Activated T-helper 1 cell treated with anti-CD3 and anti-CD28 coated beads, Interleukin-12 subunit alpha, Interleukin-12 subunit beta, Interleukin-2, Interleukin-4 antibody, amounts not matched to agents 30 ng/mL and 10 ng/mL and 1 ng/mL, durations not matched to agents 14 hours and 24 hours and 36 hours (primary cell): ENCODE results near the gene TCEA2. TPM values are rescaled to one million over a fixed set of nuclear protein-coding genes. Genes with fewer than 3 reads are reported as not detected.
A peak's percentile ranks its signal among the peaks of the same experiment; 100 is the strongest.

Experiments
- DNase-seq: peaks from one replicate; pipeline ENCODE4 v3.0.0; 2021; ENCODE audit warnings: low spot score
- H3K27ac Mint-ChIP-seq: one replicate; pipeline ENCODE4 v1.8.0; 2021; ENCODE audit warnings: mild to moderate bottlenecking, mixed read lengths
- H3K27me3 Mint-ChIP-seq: one replicate; pipeline ENCODE4 v1.8.0; 2022; ENCODE audit warnings: mild to moderate bottlenecking, moderate library complexity, mixed read lengths; ENCODE audit not compliant: insufficient read depth
- H3K36me3 Mint-ChIP-seq: one replicate; pipeline ENCODE4 v1.8.0; 2021; ENCODE audit warnings: low read depth, mixed read lengths
- H3K4me1 Mint-ChIP-seq: one replicate; pipeline ENCODE4 v1.8.0; 2021; ENCODE audit warnings: low read depth, mixed read lengths
- H3K4me3 Mint-ChIP-seq: one replicate; pipeline ENCODE4 v1.8.0; 2021; ENCODE audit warnings: mild to moderate bottlenecking, moderate library complexity, mixed read lengths
- H3K9me3 Mint-ChIP-seq: one replicate; pipeline ENCODE4 v1.8.0; 2021; ENCODE audit warnings: mixed read lengths
- intact Hi-C: fragments of 100-400 bp; cut with micrococcal nuclease; formaldehyde crosslinking; loops from one replicate; pipeline ENCODE4 v1.15.1; 2024
- total RNA-seq: library from RNA; stranded (reverse); gene quantifications from 2 replicates; pipeline ENCODE4 v1.2.3, GENCODE V29; 2022

TCEA2 gene
- total RNA-seq, 1 donor from 2014 or later, result 33.8 TPM

DNA sequence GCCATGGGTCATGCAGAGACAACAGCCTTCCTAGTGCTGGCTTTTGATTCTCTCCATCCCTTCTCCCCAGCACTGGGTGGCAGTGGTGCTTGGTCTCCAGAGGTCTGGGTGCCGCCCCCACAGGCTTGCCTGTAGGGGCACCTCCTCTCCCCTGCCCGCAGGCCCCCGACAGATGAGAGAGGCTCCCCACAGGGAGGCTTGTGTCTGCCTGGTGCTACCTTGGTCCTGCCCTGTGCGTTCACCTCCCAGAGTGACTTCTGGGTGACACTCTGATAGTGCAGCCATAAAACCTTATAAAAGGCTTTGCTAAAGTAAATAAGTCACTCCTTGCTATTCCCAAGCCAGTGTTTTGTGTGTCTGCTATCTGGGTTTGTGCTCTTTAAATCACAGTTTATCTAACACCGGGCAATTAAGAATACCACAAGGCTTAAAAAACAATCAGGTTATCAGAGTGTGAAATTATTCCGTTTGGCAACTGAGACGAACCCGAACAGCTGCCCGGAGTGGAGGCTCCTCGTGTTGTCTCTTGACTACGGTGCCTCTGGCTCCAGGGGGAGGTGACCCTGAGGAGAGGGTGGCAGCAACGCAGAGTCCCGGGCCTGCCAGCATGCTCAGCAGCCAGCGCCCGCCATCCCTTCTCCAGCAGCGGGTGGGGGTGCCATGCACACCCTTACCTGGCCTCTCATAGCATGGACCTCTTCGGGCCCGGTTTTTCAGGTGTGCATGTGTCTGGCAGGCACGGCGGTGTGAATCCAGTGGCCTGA is 32.4 kb upstream of the TCEA2 start:
- DNase-seq, result no peak
- H3K9me3 Mint-ChIP-seq, result no peaks in the 10 kb centered on the region
- peaks cover 34% of the 10 kb centered on the region for H3K36me3 Mint-ChIP-seq
- H3K27me3 Mint-ChIP-seq, result no peaks in the 10 kb centered on the region
- peaks cover 22% of the 10 kb centered on the region for H3K4me1 Mint-ChIP-seq
- no peak overlapping the region for H3K27ac Mint-ChIP-seq
- no peak overlapping the region for H3K4me3 Mint-ChIP-seq
- intact Hi-C loops, result loop anchor here (2.0 kb wide), 1 partner anchor 42 kb away; no protein-coding TSS in a partner anchor

DNA sequence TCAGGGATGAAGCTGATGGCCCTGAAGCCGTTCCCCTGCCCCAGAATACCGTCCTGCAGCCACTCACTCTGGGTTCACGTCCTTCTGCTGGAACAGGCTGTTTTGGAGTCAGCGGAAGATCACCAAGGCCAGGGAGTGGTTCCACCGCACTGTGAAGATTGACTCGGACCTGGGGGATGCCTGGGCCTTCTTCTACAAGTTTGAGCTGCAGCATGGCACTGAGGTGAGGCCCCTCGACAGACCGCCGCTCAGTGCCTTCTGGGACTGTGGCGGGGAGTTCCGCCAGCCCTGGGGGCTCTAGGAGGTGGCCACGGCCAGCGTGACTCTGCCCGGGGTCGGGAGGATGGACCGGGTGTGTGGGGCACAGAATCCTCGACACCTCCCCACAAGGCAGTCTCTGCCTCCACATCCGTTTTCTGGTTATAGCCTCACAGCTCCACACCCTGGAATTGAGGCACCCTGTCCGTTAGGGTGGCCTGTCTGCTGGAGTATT is 31.1 kb upstream of the TCEA2 start:
- no peak overlapping the region for H3K27ac Mint-ChIP-seq

DNA sequence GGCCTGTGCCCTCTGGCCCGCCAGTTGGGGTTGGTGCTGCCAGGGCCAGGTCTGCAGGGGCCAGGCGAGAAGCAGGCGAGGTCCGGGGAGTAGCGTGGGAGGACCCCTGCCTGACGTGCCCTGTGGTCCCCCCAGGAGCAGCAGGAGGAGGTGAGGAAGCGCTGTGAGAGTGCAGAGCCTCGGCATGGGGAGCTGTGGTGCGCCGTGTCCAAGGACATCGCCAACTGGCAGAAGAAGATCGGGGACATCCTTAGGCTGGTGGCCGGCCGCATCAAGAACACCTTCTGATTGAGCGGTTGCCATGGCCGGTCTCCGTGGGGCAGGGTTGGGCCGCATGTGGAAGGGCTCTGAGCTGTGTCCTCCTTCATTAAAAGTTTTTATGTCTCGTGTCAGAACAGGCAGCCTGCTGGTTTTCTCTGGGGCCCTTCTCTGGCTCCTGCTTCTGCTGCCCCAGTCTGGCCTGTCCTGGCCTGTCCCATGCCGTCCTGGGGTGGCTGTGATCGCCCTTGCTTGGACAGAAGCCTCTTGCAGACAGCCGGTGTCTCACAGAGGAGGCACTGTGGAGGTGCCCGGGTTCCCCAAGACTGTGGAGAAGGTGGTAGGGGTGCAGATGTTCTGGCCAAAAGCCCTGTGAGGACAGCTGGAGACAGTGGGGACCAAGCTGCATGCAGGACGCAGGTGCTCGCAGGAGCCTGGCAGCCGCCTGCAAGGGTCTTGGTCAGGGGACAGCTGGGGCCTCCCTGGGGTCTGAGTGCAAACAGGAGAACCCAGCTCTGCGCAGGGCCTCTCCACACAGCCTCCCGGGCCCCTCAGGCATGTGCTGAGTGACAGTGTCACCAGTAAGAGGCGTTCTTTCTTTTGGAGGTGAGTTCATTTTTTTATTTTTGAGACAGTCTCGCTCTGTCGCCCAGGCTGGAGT is 30.0 kb upstream of the TCEA2 start:
- no peak for DNase-seq
- peaks cover 27% of the 10 kb centered on the region for H3K36me3 Mint-ChIP-seq
- peak overlapping the region; percentile 61 for H3K27ac Mint-ChIP-seq
- H3K4me1 Mint-ChIP-seq, result peaks cover 37% of the 10 kb centered on the region
- no peaks in the 10 kb centered on the region for H3K9me3 Mint-ChIP-seq
- intact Hi-C loops, result no loop called here
- no peak overlapping the region for H3K4me3 Mint-ChIP-seq
- no peaks in the 10 kb centered on the region for H3K27me3 Mint-ChIP-seq

More for the DNA sequence above, 31.1 kb upstream of the TCEA2 start:
- Mint-ChIP-seq H3K27me3 (no peaks in the 10 kb centered on the region), H3K4me3 (no peak overlapping the region), H3K4me1 (peaks cover 28% of the 10 kb centered on the region), H3K9me3 (no peaks in the 10 kb centered on the region), H3K36me3 (peaks cover 29% of the 10 kb centered on the region)
- intact Hi-C loops, result loop anchor here (2.0 kb wide), 1 partner anchor 43 kb away; no protein-coding TSS in a partner anchor
- no peak for DNase-seq

GRCh38 chr20:64033981-64034493 is 29.0 kb upstream of the TCEA2 start:
- intact Hi-C loops, result no loop called here
- Mint-ChIP-seq H3K4me3 (no peak overlapping the region), H3K27ac (peak overlapping the region; percentile 98), H3K27me3 (no peaks in the 10 kb centered on the region), H3K9me3 (no peaks in the 10 kb centered on the region), H3K36me3 (peaks cover 24% of the 10 kb centered on the region), H3K4me1 (peaks cover 37% of the 10 kb centered on the region)
- no peak for DNase-seq

- Mint-ChIP-seq H3K4me3 (peak overlapping the region; percentile 79), H3K36me3 (peaks cover 21% of the 10 kb centered on the region), H3K9me3 (no peaks in the 10 kb centered on the region), H3K27me3 (peaks cover 3% of the 10 kb centered on the region), H3K27ac (peak overlapping the region; percentile 98), H3K4me1 (peaks cover 47% of the 10 kb centered on the region)
- peak; percentile 59 for DNase-seq
- intact Hi-C loops, result loop anchor here (1.0 to 5.0 kb wide), 3 partner anchors 42 to 497 kb away; partner anchors contain the start of gene RGS19
These were observed 27.7 kb upstream of the TCEA2 start for GRCh38 chr20:64035066-64035932.

- no peak for DNase-seq
- Mint-ChIP-seq H3K4me3 (peak within 1 kb of the TSS; percentile 81), H3K27ac (peak within 1 kb of the TSS; percentile 98), H3K9me3 (no peaks in the 10 kb centered on the region), H3K4me1 (peaks cover 49% of the 10 kb centered on the region), H3K36me3 (peaks cover 18% of the 10 kb centered on the region), H3K27me3 (peaks cover 3% of the 10 kb centered on the region)
- intact Hi-C loops, result loop anchor here (1.0 to 5.0 kb wide), 3 partner anchors 41 to 498 kb away; partner anchors contain the start of gene RGS19
These were observed 27.1 kb upstream of the TCEA2 start, which contains the start of gene C20orf204 for GRCh38 chr20:64035933-64036345. TSS of gene C20orf204 (plus strand) at chr20:64036182. CDS start at chr20:64036324, 142 bp downstream.

GRCh38 chr20:64036346-64037198 is 26.4 kb upstream of the TCEA2 start:
- no peak for DNase-seq
- intact Hi-C loops, result loop anchor here (5.0 kb wide), 1 partner anchor 41 kb away; the partner anchor contains the start of gene RGS19
- Mint-ChIP-seq H3K4me3 (peak overlapping the region; percentile 81), H3K36me3 (peaks cover 15% of the 10 kb centered on the region), H3K9me3 (no peaks in the 10 kb centered on the region), H3K27me3 (peaks cover 3% of the 10 kb centered on the region), H3K4me1 (peaks cover 52% of the 10 kb centered on the region), H3K27ac (peak overlapping the region; percentile 86)

DNA sequence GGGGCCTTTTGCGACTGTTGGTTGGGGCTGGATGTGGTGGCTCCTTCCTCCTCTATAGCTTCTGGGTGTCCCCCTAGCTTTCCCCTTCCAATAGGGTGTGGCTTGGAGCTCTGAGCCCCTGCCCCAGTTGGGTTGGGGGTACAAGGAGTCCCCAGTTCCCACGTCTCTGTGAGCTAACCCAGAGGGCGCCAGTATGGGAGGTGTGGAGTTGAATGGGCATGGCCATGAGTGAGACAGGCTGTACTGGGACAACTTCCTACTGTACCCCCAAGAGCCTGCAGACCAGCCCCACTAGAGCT is 25.9 kb upstream of the TCEA2 start:
- intact Hi-C loops, result loop anchor here (5.0 kb wide), 1 partner anchor 40 kb away; the partner anchor contains the start of gene RGS19
- Mint-ChIP-seq H3K36me3 (peaks cover 15% of the 10 kb centered on the region), H3K4me3 (peak overlapping the region; percentile 81), H3K4me1 (peaks cover 52% of the 10 kb centered on the region), H3K27me3 (peaks cover 3% of the 10 kb centered on the region), H3K9me3 (no peaks in the 10 kb centered on the region), H3K27ac (peak overlapping the region; percentile 86)
- no peak for DNase-seq

DNA sequence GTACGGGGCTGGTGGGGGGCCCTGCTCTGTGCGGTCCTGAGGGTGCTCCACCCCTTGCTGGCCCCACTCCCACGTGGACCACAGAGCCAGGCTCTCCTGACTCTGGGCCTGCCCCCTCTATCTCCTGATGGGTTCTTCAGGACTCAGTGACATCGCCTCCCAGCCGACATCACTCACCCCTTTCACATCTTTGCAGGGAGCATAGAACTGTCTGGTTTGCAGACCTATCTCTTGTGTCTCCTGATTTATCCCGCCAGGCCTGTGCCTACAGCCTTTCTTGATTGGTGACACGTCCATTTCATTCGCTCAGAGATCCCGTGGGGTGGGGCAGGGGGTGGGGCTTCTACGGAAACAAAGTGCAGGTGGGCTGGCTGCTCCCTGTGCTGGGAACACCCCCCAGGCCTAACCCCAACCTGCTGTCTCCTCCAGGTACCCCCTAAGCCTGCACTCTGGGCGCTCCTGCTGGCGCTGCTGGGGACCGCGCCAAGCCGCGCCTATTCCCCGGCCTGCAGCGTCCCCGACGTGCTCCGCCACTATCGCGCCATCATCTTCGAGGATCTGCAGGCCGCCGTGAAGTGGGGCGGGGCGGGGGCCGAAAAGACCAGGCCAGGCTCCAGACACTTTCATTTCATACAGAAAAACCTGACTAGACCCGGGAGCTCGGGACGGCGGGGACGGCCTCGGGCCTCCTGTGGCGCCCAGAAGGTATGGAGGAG is 25.3 kb upstream of the TCEA2 start:
- intact Hi-C loops, result loop anchor here (5.0 kb wide), 1 partner anchor 40 kb away; the partner anchor contains the start of gene RGS19
- H3K9me3 Mint-ChIP-seq, result no peaks in the 10 kb centered on the region

DNA sequence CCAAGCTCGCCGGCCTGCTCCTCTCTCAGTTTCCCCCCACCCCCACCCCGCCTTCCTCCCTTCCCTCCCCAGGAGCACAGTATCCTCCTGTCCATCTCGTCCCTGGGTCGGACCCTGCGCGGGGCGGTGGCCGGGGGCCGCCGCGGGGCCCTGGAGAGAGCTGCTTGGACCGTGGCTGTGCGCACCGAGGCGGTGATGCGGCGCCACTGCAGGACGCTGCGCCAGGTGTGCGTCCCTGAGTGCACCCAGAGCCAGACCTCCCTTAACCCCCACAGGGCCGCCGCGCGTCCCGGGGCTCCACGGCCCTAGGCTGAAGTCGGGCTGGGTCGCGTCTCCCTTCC is 24.8 kb upstream of the TCEA2 start:
- H3K4me3 Mint-ChIP-seq, result peak overlapping the region; percentile 81
- DNase-seq, result no peak
- H3K27ac Mint-ChIP-seq, result no peak overlapping the region
- no peaks in the 10 kb centered on the region for H3K9me3 Mint-ChIP-seq
- peaks cover 52% of the 10 kb centered on the region for H3K4me1 Mint-ChIP-seq
- intact Hi-C loops, result loop anchor here (5.0 kb wide), 1 partner anchor 39 kb away; the partner anchor contains the start of gene RGS19
- peaks cover 15% of the 10 kb centered on the region for H3K36me3 Mint-ChIP-seq
- peaks cover 3% of the 10 kb centered on the region for H3K27me3 Mint-ChIP-seq

More for the DNA sequence above, 25.3 kb upstream of the TCEA2 start:
- peak overlapping the region; percentile 86 for H3K27ac Mint-ChIP-seq
- peaks cover 3% of the 10 kb centered on the region for H3K27me3 Mint-ChIP-seq
- H3K4me3 Mint-ChIP-seq, result peak overlapping the region; percentile 81
- H3K4me1 Mint-ChIP-seq, result peaks cover 52% of the 10 kb centered on the region
- H3K36me3 Mint-ChIP-seq, result peaks cover 15% of the 10 kb centered on the region
- no peak for DNase-seq
